Amygdala (tissue), 56 donors: Measurements from ENCODE around the gene AMER2.

Experiments
- DNase-seq, 56 donors: peaks; one replicate each; lab custom pipeline; 2025; lab: John Stamatoyannopoulos, UW

Gene AMER2

GRCh38 chr13:25112695-25113255 lies 59.3 kb downstream of the AMER2 start:
- DNase-seq = no peak
